Measurements from ENCODE around the gene ALCAM. TPM values are rescaled to one million over a fixed set of nuclear protein-coding genes. Genes with fewer than 3 reads are reported as not detected.

Gene ALCAM
- total and polyA plus RNA-seq, 2 of the 8 experiments (the other 6 are each of a cell fraction or from before 2014, with no cell fraction given) = 10.8 to 33.0 TPM

DNA sequence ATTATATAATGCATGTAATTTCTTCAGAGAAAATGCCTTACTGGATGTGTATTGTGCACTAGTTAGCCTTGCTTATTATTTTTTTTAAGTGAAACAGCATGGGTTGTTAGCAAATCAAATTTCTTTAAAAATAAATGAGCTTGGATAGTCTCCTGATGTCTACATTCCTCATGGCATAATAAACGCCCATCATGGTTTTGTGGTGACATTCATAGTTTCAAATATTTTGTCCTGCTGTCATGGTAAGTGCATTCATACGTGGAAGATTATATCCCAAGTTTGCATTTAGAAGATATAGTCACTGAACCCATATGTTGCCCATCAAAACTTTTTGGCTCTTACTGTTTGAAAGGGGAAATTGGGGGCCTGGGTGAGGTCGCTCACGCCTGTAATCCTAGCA lies 130.7 kb downstream of the ALCAM start:
- Histone ChIP-seq H3K4me2 (ENCODE audit: insufficient read depth in 1 of 2, low read depth in 2 of 2, low read length in 2 of 2) (no peak overlapping the region), H3K9me3 (ENCODE audit: insufficient read depth in 2 of 2, low read depth in 1 of 2, low read length in 1 of 2) (no peaks in the 10 kb centered on the region), H3K14ac (ENCODE audit: insufficient read length) (no peak overlapping the region), H2BK20ac (ENCODE audit: low read length) (no peak overlapping the region), H2BK12ac (ENCODE audit: low read depth, low read length) (no peak overlapping the region), H3K79me2 (ENCODE audit: control insufficient read depth in 1 of 2, insufficient read depth in 2 of 2, low read length in 2 of 2) (no peaks in the 10 kb centered on the region), H4K91ac (replicated peaks; ENCODE audit: insufficient read length, low read length) (no peak overlapping the region), H3K79me1 (ENCODE audit: low read depth, low read length) (no peaks in the 10 kb centered on the region), H3K4me3 (ENCODE audit: extremely low read depth in 1 of 4, insufficient read depth in 2 of 4, low read depth in 3 of 4, low read length in 4 of 4) (no peak overlapping the region), H2BK120ac (replicated peaks; ENCODE audit: low read depth, low read length) (no peak overlapping the region), H3K56ac (replicated peaks; ENCODE audit: insufficient read length, low read depth, low read length) (no peak overlapping the region), H3K23ac (ENCODE audit: insufficient read length) (no peak overlapping the region), H3K4me1 (replicated peaks in 1 of 4; ENCODE audit: control insufficient read depth in 3 of 4, insufficient read depth in 4 of 4, low read length in 3 of 4) (peaks cover 0 to 4% (median 3%) of the 10 kb centered on the region in 4 experiments; a peak in 2 of 7 replicates), H3K9ac (replicated peaks in 1 of 4; ENCODE audit: extremely low read depth in 1 of 4, low read depth in 3 of 4, low read length in 3 of 4) (no peak overlapping the region), H3K27ac (ENCODE audit: low read depth, low read length) (no peak overlapping the region), H2BK5ac (ENCODE audit: low read depth, low read length) (no peak overlapping the region), H2AK5ac (ENCODE audit: low read depth, low read length) (no peak overlapping the region), H3K36me3 (ENCODE audit: control insufficient read depth in 2 of 4, insufficient read depth in 4 of 4, low read length in 3 of 4) (no peaks in the 10 kb centered on the region), H2BK15ac (ENCODE audit: low read length) (no peak overlapping the region), H2AFZ (ENCODE audit: low read length) (no peak overlapping the region), H4K8ac (ENCODE audit: extremely low read depth, insufficient read depth, low read length) (no peak overlapping the region), H4K5ac (ENCODE audit: insufficient read length, low read depth, low read length) (no peak overlapping the region), H4K20me1 (replicated peaks in 1 of 2; ENCODE audit: control insufficient read depth in 1 of 2, insufficient read depth in 2 of 2, low read length in 2 of 2) (no peaks in the 10 kb centered on the region), H3K27me3 (replicated peaks in 1 of 4; ENCODE audit: control insufficient read depth in 3 of 4, extremely low read depth in 1 of 4, insufficient read depth in 3 of 4, low read length in 3 of 4) (no peaks in the 10 kb centered on the region), H3K23me2 (ENCODE audit: low read depth, low read length) (peaks cover 2% of the 10 kb centered on the region; the same call in 1 of the 2 replicates), H3K18ac (ENCODE audit: extremely low read depth, low read length) (no peak overlapping the region), H3K4ac (replicated peaks; ENCODE audit: insufficient read length, low read depth, low read length) (no peak overlapping the region)
- ChIA-PET POLR2A (ENCODE audit: partially characterized antibody) (no interaction called here), CTCF (ENCODE audit: partially characterized antibody) (interaction anchor here (0.8 to 1.2 kb wide), 2 partner anchors 9 to 40 kb away, joined by 3 to 4 read pairs; no protein-coding TSS in a partner anchor)
- WGBS, 2 experiments (ENCODE audit: extremely low coverage in 1 of 2, insufficient coverage in 1 of 2, insufficient read length in 1 of 2, insufficient replicate concordance in 2 of 2, low coverage in 1 of 2, low lambda C conversion rate in 2 of 2, missing lambda C conversion rate in 1 of 2) = 93% methylated on average over 4 of the region's 4 CpGs; no CpG with 5 or more reads in 1 of the 2 experiments
- no peak for DNase-seq (ENCODE audit: low read depth in 1 of 2, low spot score in 2 of 2)
- no peak for FAIRE-seq
- TF ChIP-seq TAF1 (IDR thresholded peaks at IDR 0.05; ENCODE audit: low read depth, low read length) (no peak), CTBP2 (IDR thresholded peaks at IDR 0.05; ENCODE audit: borderline replicate concordance, insufficient read depth, insufficient read length, low read length) (no peak), KDM5A (IDR thresholded peaks at IDR 0.05; ENCODE audit: low read length) (no peak), POLR2AphosphoS5 (IDR thresholded peaks at IDR 0.05; ENCODE audit: low read depth, low read length) (no peak), GTF2F1 (IDR thresholded peaks at IDR 0.05; ENCODE audit: borderline replicate concordance, low read depth, low read length) (no peak), ZNF274 (IDR thresholded peaks at IDR 0.05; ENCODE audit: borderline replicate concordance, extremely low read depth, low read length) (no peak), PHF8 (conservative IDR thresholded peaks at IDR 0.05; ENCODE audit: low read depth, low read length) (no peak), POU5F1 (IDR thresholded peaks at IDR 0.05; ENCODE audit: low read depth, low read length) (no peak), JUN (IDR thresholded peaks at IDR 0.05; ENCODE audit: low read depth, low read length) (no peak), BACH1 (IDR thresholded peaks at IDR 0.05; ENCODE audit: low read length) (no peak), SRF (IDR thresholded peaks at IDR 0.05; ENCODE audit: low read depth, low read length) (no peak), BRCA1 (IDR thresholded peaks at IDR 0.05; ENCODE audit: low read depth, low read length) (no peak), POLR2A (IDR thresholded peaks at IDR 0.05; ENCODE audit: control extremely low read depth in 1 of 2, low read depth in 2 of 2, low read length in 2 of 2) (no peak)

Measured in H1 (cell line).